ENCODE data around the gene ZNF780B. TPM values are rescaled to one million over a fixed set of nuclear protein-coding genes. Genes with fewer than 3 reads are reported as not detected.

Gene ZNF780B
- total RNA-seq, 4 donors from 2014 or later: 5.4 to 9.8 (median 8.5) TPM

DNA sequence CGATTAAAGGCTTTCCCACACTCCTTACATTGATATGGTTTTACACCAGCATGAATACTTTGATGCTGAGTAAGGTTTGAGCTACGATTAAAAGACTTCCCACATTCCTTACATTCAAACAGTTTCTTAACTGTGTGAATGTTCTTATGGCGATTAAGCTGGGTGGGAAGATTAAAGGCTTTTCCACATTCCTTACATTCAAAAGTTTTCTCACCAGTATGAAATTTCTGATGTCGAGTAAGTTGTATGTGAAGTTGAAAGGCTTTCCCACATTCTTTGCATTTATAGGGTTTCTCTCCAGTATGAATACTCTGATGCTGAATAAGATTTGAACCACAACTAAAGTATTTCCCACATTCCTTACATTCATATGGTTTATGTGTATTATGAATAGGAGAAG lies 20.0 kb downstream of the ZNF780B start:
- WGBS: 92% methylated on average over 4 of the region's 4 CpGs
- Histone ChIP-seq H3K27ac (no peak overlapping the region), H3K27me3 (no peaks in the 10 kb centered on the region), H3K4me1 (no peaks in the 10 kb centered on the region), H3K4me3 (no peak overlapping the region), H3K36me3 (peaks cover 5% of the 10 kb centered on the region), H3K9me3 (peaks cover 63% of the 10 kb centered on the region)
- no peak for DNase-seq (ENCODE audit: low spot score in 2 of 2)
- TF ChIP-seq, protein P1, sequence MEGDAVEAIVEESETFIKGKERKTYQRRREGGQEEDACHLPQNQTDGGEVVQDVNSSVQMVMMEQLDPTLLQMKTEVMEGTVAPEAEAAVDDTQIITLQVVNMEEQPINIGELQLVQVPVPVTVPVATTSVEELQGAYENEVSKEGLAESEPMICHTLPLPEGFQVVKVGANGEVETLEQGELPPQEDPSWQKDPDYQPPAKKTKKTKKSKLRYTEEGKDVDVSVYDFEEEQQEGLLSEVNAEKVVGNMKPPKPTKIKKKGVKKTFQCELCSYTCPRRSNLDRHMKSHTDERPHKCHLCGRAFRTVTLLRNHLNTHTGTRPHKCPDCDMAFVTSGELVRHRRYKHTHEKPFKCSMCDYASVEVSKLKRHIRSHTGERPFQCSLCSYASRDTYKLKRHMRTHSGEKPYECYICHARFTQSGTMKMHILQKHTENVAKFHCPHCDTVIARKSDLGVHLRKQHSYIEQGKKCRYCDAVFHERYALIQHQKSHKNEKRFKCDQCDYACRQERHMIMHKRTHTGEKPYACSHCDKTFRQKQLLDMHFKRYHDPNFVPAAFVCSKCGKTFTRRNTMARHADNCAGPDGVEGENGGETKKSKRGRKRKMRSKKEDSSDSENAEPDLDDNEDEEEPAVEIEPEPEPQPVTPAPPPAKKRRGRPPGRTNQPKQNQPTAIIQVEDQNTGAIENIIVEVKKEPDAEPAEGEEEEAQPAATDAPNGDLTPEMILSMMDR (IDR thresholded peaks at IDR 0.05): no peak
- TF ChIP-seq EP300 (IDR thresholded peaks at IDR 0.05) (no peak), POLR2AphosphoS5 (IDR thresholded peaks at IDR 0.05) (no peak), POLR2A (IDR thresholded peaks at IDR 0.05) (no peak)

DNA sequence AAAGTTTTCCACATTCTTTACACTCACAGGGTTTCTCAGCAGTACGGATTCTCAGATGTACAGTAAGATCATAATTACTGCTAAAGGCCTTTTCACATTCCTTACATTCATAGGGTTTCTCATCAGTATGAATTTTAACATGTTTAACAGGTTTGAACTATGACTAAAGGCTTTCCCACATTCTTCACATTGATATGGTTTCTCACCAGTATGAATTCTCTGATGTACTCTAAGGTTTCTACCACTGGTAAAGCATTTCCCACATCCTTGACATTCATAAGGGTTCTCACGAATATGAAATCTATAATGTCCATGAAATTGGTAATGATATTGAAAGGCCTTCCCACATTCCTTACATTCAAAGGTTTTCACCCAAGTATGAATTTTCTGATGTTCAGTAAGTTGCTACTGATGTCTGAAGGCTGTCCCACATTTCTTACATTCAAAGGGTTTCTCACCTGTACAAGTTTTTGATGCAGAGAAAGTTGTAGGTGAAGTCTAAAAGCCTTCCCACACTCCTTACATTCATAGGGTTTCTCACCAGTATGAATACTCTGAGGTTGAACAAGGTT lies 22.0 kb downstream of the ZNF780B start:
- peaks cover 81% of the 10 kb centered on the region for H3K9me3 ChIP-seq
- WGBS: 90% methylated on average over 2 of the region's 2 CpGs
- H3K27me3 ChIP-seq: no peaks in the 10 kb centered on the region
- DNase-seq (ENCODE audit: low spot score in 2 of 2): no peak
- H3K27ac ChIP-seq: no peak overlapping the region
- H3K36me3 ChIP-seq: peaks cover 5% of the 10 kb centered on the region
- no peak for TF ChIP-seq POLR2AphosphoS5 (IDR thresholded peaks at IDR 0.05)
- TF ChIP-seq POLR2A (IDR thresholded peaks at IDR 0.05): no peak
- TF ChIP-seq EP300 (IDR thresholded peaks at IDR 0.05): no peak
- TF ChIP-seq, protein P1 (IDR thresholded peaks at IDR 0.05): no peak
- H3K4me1 ChIP-seq: no peaks in the 10 kb centered on the region
- H3K4me3 ChIP-seq: no peak overlapping the region

DNA sequence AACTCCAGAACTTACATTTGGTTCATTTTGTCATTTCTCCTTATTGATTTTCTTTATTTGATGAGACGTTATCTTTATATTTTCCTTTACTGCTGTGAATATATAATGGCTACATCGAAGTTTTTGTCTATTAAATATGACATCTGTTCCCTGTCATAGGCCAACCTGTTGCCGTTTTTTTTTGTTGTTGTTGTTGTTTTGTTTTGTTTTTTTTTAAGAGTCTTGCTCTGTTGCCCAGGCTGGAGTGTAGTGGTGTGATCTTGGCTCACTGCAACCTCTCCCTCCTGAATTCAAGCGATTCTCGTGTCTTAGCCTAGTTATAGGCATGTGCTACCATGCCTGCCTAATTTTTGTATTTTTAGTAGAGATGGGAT lies 29.4 kb downstream of the ZNF780B start:
- TF ChIP-seq, protein P1 (IDR thresholded peaks at IDR 0.05): no peak
- no peak for TF ChIP-seq EP300 (IDR thresholded peaks at IDR 0.05)
- no peak for TF ChIP-seq POLR2AphosphoS5 (IDR thresholded peaks at IDR 0.05)
- TF ChIP-seq POLR2A (IDR thresholded peaks at IDR 0.05): no peak
- Histone ChIP-seq H3K4me1 (no peaks in the 10 kb centered on the region), H3K36me3 (no peaks in the 10 kb centered on the region), H3K4me3 (no peak overlapping the region), H3K27ac (no peak overlapping the region), H3K9me3 (peaks cover 77% of the 10 kb centered on the region), H3K27me3 (no peaks in the 10 kb centered on the region)
- WGBS: 85% methylated on average over 5 of the region's 5 CpGs
- no peak for DNase-seq (ENCODE audit: low spot score in 2 of 2)

DNA sequence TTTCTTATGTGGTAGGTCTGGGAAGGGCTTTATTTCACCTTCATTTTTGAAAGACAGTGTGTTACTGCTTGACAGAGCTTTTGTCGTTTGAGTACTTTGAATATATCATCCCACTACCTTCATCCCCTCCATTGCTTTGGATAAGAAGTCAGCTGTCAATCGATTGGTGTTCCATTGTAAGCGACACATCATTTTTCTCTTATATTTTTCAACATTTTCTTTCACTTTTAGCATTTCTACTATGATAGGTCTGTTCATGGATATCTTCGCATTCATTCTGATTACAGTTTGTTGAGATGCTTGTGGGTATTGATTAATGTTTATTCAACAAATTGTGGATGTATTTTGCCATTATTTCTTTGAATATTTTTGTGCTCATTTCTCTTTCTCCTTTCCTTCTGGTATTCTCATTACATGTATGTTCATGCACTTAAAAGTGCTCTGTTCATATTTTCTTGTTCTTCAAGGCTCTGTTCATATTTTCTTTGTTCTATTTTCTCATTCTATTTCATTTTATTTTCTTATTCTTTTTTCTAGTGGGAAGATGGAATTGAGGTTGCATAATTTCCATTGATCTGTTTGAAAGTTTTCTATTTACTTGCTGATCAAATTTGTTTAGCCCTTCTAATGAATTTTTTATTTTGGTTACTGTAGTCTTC lies 30.0 kb downstream of the ZNF780B start:
- TF ChIP-seq POLR2A (IDR thresholded peaks at IDR 0.05): no peak
- no peak for TF ChIP-seq EP300 (IDR thresholded peaks at IDR 0.05)
- TF ChIP-seq, protein P1 (IDR thresholded peaks at IDR 0.05): no peak
- TF ChIP-seq POLR2AphosphoS5 (IDR thresholded peaks at IDR 0.05): no peak
- 81% methylated on average over 4 of the region's 4 CpGs for WGBS
- DNase-seq (ENCODE audit: low spot score in 2 of 2): no peak
- no peak overlapping the region for H3K4me3 ChIP-seq
- no peaks in the 10 kb centered on the region for H3K27me3 ChIP-seq
- H3K27ac ChIP-seq: no peak overlapping the region
- H3K9me3 ChIP-seq: peaks cover 71% of the 10 kb centered on the region
- H3K36me3 ChIP-seq: no peaks in the 10 kb centered on the region
- no peaks in the 10 kb centered on the region for H3K4me1 ChIP-seq

DNA sequence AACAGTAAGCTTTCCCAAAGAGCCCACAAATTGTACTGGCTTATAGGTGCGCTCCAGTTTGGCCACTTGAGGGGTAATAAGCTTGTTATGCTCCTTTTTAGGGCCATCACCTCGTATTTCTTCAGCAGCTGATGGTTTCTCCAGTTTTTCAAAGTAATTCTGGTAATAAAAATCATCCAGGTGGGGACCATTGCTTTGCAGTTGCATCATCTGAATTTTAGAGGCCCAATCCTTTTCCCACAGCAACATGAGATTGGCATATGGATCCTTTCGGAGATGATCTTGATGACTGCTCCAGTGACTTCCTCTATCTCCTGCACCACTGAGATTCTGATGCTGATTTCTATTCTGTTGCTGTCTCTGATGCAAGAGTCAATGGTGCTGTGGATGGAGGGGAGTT lies 32.1 kb downstream of the ZNF780B start:
- TF ChIP-seq, protein P1 (IDR thresholded peaks at IDR 0.05): no peak
- TF ChIP-seq POLR2AphosphoS5 (IDR thresholded peaks at IDR 0.05) (no peak), EP300 (IDR thresholded peaks at IDR 0.05) (no peak)
- Histone ChIP-seq H3K9me3 (peaks cover 52% of the 10 kb centered on the region), H3K27ac (no peak overlapping the region), H3K36me3 (no peaks in the 10 kb centered on the region), H3K4me3 (no peak overlapping the region), H3K27me3 (no peaks in the 10 kb centered on the region), H3K4me1 (no peaks in the 10 kb centered on the region)
- WGBS: 89% methylated on average over 3 of the region's 3 CpGs
- no peak for DNase-seq (ENCODE audit: low spot score in 2 of 2)

All from suprapubic skin (tissue), 4 donors.